ENCODE measurements around the gene ANK2. TPM values are rescaled to one million over a fixed set of nuclear protein-coding genes. Genes with fewer than 3 reads are reported as not detected.
A peak's percentile ranks its signal among the peaks of the same experiment; 100 is the strongest.

ANK2 gene
- total and polyA plus RNA-seq, 2 experiments from 2014 or later, result 49.4 to 190 TPM

- Histone ChIP-seq H3K36me3 (no peaks in the 10 kb centered on the region), H3K9me3 (ENCODE audit: low read depth) (no peaks in the 10 kb centered on the region), H3K27ac (no peak overlapping the region), H3K4me3 (no peak overlapping the region), H3K27me3 (no peaks in the 10 kb centered on the region), H3K4me1 (ENCODE audit: low read depth) (peaks cover 17% of the 10 kb centered on the region)
- TF ChIP-seq, protein P1, sequence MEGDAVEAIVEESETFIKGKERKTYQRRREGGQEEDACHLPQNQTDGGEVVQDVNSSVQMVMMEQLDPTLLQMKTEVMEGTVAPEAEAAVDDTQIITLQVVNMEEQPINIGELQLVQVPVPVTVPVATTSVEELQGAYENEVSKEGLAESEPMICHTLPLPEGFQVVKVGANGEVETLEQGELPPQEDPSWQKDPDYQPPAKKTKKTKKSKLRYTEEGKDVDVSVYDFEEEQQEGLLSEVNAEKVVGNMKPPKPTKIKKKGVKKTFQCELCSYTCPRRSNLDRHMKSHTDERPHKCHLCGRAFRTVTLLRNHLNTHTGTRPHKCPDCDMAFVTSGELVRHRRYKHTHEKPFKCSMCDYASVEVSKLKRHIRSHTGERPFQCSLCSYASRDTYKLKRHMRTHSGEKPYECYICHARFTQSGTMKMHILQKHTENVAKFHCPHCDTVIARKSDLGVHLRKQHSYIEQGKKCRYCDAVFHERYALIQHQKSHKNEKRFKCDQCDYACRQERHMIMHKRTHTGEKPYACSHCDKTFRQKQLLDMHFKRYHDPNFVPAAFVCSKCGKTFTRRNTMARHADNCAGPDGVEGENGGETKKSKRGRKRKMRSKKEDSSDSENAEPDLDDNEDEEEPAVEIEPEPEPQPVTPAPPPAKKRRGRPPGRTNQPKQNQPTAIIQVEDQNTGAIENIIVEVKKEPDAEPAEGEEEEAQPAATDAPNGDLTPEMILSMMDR (IDR thresholded peaks at IDR 0.05; ENCODE audit: low read depth, low read length), result no peak
- DNase-seq (ENCODE audit: low read depth in 1 of 2, low spot score in 1 of 2), result peak in 1 of 2 donors; percentile 8
These were observed 35.7 kb upstream of the ANK2 start for GRCh38 chr4:113013751-113014150.

DNA sequence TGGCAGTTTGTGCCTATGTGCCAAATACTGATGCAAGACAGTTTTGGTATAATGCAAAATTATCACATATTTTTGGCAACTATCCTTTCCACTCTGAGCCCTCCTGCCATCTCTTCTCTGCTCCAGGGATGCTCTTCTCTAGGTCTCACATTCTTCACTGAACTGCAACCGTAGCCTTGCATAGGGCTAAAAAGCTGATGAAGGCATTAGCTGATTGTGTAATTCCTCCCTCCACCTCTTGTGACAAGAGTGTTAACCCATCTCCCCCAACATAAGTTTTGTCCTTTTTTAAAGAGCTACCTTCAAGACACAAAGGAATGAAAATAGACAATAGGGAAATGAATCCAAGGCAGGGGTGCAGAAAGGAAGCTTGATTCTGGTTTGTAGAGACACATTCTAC is 33.1 kb upstream of the ANK2 start:
- Histone ChIP-seq H3K4me1 (ENCODE audit: low read depth) (peaks cover 15% of the 10 kb centered on the region), H3K27me3 (no peaks in the 10 kb centered on the region), H3K27ac (no peak overlapping the region), H3K36me3 (no peaks in the 10 kb centered on the region), H3K4me3 (no peak overlapping the region), H3K9me3 (ENCODE audit: low read depth) (no peaks in the 10 kb centered on the region)
- TF ChIP-seq, protein P1 (IDR thresholded peaks at IDR 0.05; ENCODE audit: low read depth, low read length), result no peak
- no peak for DNase-seq (ENCODE audit: low read depth in 1 of 2, low spot score in 1 of 2)

DNA sequence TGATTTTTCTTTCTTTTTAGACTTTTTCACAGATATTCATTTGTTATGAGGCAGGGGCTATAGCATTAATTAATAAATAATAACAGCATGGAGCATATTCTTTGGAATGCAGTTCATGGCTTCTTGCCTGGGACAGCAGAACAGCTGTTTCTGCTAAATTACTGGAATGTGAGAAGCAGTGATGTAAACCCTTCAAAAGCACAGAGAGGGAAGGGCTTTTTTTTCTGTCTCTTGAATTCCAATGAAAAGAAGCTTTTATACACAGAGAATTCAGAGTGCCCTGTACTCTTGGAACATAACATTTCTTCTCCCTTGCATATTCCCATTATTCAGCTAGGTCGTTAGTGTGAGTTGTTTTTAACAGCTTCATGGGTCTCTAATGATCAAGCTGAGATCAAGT is 28.5 kb upstream of the ANK2 start:
- Histone ChIP-seq H3K4me1 (ENCODE audit: low read depth) (no peaks in the 10 kb centered on the region), H3K4me3 (no peak overlapping the region), H3K27me3 (no peaks in the 10 kb centered on the region), H3K36me3 (no peaks in the 10 kb centered on the region), H3K27ac (no peak overlapping the region), H3K9me3 (ENCODE audit: low read depth) (no peaks in the 10 kb centered on the region)
- TF ChIP-seq, protein P1 (IDR thresholded peaks at IDR 0.05; ENCODE audit: low read depth, low read length), result no peak
- DNase-seq (ENCODE audit: low read depth in 1 of 2, low spot score in 1 of 2), result peak in 1 of 2 donors; percentile 33

DNA sequence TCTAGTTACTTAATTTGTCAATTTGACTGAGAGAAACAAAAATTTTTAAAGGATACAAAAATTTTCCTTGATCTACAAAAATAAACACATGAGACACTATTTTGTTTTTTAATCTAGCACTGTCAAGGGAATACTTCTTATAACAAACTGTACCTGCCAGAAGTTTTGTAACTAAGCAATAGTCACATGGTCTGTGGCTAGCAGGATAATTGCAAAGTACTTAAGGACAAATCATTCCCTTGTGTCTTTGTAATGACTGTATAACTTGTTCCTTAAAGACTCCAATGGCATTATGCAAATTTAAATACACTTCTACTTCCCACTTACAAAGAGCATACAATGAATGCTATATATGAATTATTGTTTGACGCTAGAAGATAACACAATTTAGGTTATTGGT is 25.1 kb upstream of the ANK2 start:
- H3K36me3 ChIP-seq, result no peaks in the 10 kb centered on the region
- H3K27ac ChIP-seq, result no peak overlapping the region

GRCh38 chr4:113025416-113025815 is 24.0 kb upstream of the ANK2 start:
- Histone ChIP-seq H3K27me3 (no peaks in the 10 kb centered on the region), H3K27ac (no peak overlapping the region), H3K36me3 (no peaks in the 10 kb centered on the region), H3K4me3 (no peak overlapping the region), H3K4me1 (ENCODE audit: low read depth) (no peaks in the 10 kb centered on the region), H3K9me3 (ENCODE audit: low read depth) (no peaks in the 10 kb centered on the region)
- TF ChIP-seq, protein P1 (IDR thresholded peaks at IDR 0.05; ENCODE audit: low read depth, low read length), result no peak
- DNase-seq (ENCODE audit: low read depth in 1 of 2, low spot score in 1 of 2), result no peak

More for the DNA sequence above, 25.1 kb upstream of the ANK2 start:
- H3K27me3 ChIP-seq, result no peaks in the 10 kb centered on the region
- no peaks in the 10 kb centered on the region for H3K9me3 ChIP-seq (ENCODE audit: low read depth)
- DNase-seq (ENCODE audit: low read depth in 1 of 2, low spot score in 1 of 2), result no peak
- TF ChIP-seq, protein P1 (IDR thresholded peaks at IDR 0.05; ENCODE audit: low read depth, low read length), result no peak
- no peaks in the 10 kb centered on the region for H3K4me1 ChIP-seq (ENCODE audit: low read depth)
- no peak overlapping the region for H3K4me3 ChIP-seq

DNA sequence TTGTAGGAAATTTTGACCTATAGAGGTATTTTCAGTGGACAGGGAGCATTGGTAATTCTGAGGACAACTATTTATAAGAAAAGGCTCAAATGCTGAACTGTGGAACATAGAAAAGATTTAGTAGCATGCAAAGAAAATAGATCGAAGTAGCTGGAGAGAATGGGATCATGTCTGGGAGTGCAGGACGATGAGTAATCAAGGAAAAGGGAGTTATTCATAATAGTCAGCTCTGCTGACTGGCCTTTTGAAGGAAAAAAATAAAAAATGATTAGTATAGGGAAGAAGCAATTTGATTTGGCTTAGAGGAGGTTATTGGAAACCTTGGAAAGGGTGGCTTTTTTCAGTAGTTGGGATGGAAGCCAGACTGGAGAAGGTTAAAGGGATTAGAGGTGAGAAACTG is 22.9 kb upstream of the ANK2 start:
- H3K9me3 ChIP-seq (ENCODE audit: low read depth), result no peaks in the 10 kb centered on the region
- H3K27me3 ChIP-seq, result no peaks in the 10 kb centered on the region
- no peak overlapping the region for H3K4me3 ChIP-seq
- H3K36me3 ChIP-seq, result no peaks in the 10 kb centered on the region
- TF ChIP-seq, protein P1 (IDR thresholded peaks at IDR 0.05; ENCODE audit: low read depth, low read length), result no peak
- no peak overlapping the region for H3K27ac ChIP-seq
- no peaks in the 10 kb centered on the region for H3K4me1 ChIP-seq (ENCODE audit: low read depth)
- DNase-seq (ENCODE audit: low read depth in 1 of 2, low spot score in 1 of 2), result peak in 1 of 2 donors; percentile 24
